Activated naive CD4-positive, alpha-beta T cell treated with anti-CD3 and anti-CD28 coated beads for 36 hours (primary cell): Measurements from ENCODE around the gene RASSF3. TPM values are rescaled to one million over a fixed set of nuclear protein-coding genes. Genes with fewer than 3 reads are reported as not detected.

Experiments
- CTCF ChIA-PET: fragments of 350-600 bp; sonication (Branson Sonifier 250); formaldehyde crosslinking; loops from one replicate; lab custom pipeline; 2021; ENCODE audit warnings: antibody characterized with exemption; lab: Charles Lee
- DNase-seq: peaks from one replicate; pipeline ENCODE4 v3.0.0-alpha.2; 2020
- H3K27ac Mint-ChIP-seq: one replicate; pipeline ENCODE4 v1.8.0; 2021; ENCODE audit warnings: mild to moderate bottlenecking, mixed read lengths
- H3K27me3 Mint-ChIP-seq: one replicate; pipeline ENCODE4 v1.8.0; 2021; ENCODE audit warnings: low read depth, mixed read lengths
- H3K36me3 Mint-ChIP-seq: one replicate; pipeline ENCODE4 v1.8.0; 2021; ENCODE audit warnings: low read depth, mixed read lengths
- H3K4me1 Mint-ChIP-seq: one replicate; pipeline ENCODE4 v1.8.0; 2021; ENCODE audit warnings: low read depth, mixed read lengths
- H3K4me3 Mint-ChIP-seq: one replicate; pipeline ENCODE4 v1.8.0; 2021; ENCODE audit warnings: mild to moderate bottlenecking, moderate library complexity, mixed read lengths
- H3K9me3 Mint-ChIP-seq: one replicate; pipeline ENCODE4 v1.8.0; 2021; ENCODE audit warnings: mixed read lengths
- intact Hi-C: fragments of 100-400 bp; cut with micrococcal nuclease; formaldehyde crosslinking; loops from one replicate; pipeline ENCODE4 v1.15.1; 2023
- total RNA-seq, 2 experiments: library from RNA; stranded (reverse); gene quantifications; one replicate each; pipeline ENCODE4 v1.2.3, GENCODE V29; 2021

Gene RASSF3
- total RNA-seq, 2 experiments from 2014 or later = 39.4 to 43.8 TPM

- peak overlapping the region; percentile 28 for H3K4me3 Mint-ChIP-seq
- no peak for DNase-seq
- peaks cover 2% of the 10 kb centered on the region for H3K36me3 Mint-ChIP-seq
- H3K27me3 Mint-ChIP-seq = no peaks in the 10 kb centered on the region
- H3K9me3 Mint-ChIP-seq = no peaks in the 10 kb centered on the region
- H3K4me1 Mint-ChIP-seq = peaks cover 81% of the 10 kb centered on the region
- peak overlapping the region; percentile 92 for H3K27ac Mint-ChIP-seq
- intact Hi-C loops = loop anchor here (5.0 kb wide), 1 partner anchor 1636 kb away; the partner anchor contains the start of gene HELB
- CTCF ChIA-PET = interaction anchor here (0.7 to 1.8 kb wide), 3 partner anchors 12 to 32 kb away, joined by 3 to 7 read pairs (median 3); no protein-coding TSS in a partner anchor
These were observed 56.0 kb downstream of the RASSF3 start for GRCh38 chr12:64666054-64666914.

- Mint-ChIP-seq H3K4me1 (peaks cover 83% of the 10 kb centered on the region), H3K36me3 (peaks cover 3% of the 10 kb centered on the region), H3K27me3 (no peaks in the 10 kb centered on the region), H3K4me3 (no peak overlapping the region), H3K27ac (peak overlapping the region; percentile 92), H3K9me3 (no peaks in the 10 kb centered on the region)
- CTCF ChIA-PET = interaction anchor here (0.7 to 3.1 kb wide), 5 partner anchors 14 to 61 kb away, joined by 3 to 14 read pairs (median 3); no protein-coding TSS in a partner anchor
- DNase-seq = no peak
- intact Hi-C loops = loop anchor here (5.0 kb wide), 1 partner anchor 1635 kb away; the partner anchor contains the start of gene HELB
These were observed 57.5 kb downstream of the RASSF3 start for GRCh38 chr12:64667793-64668192.

GRCh38 chr12:64669270-64669842 lies 59.1 kb downstream of the RASSF3 start:
- H3K4me1 Mint-ChIP-seq = peaks cover 93% of the 10 kb centered on the region
- no peaks in the 10 kb centered on the region for H3K9me3 Mint-ChIP-seq
- peak; percentile 63 for DNase-seq

GRCh38 chr12:64670019-64670418 lies 59.7 kb downstream of the RASSF3 start:
- intact Hi-C loops = no loop called here
- Mint-ChIP-seq H3K27me3 (no peaks in the 10 kb centered on the region), H3K36me3 (peaks cover 2% of the 10 kb centered on the region), H3K4me1 (peaks cover 94% of the 10 kb centered on the region), H3K9me3 (no peaks in the 10 kb centered on the region), H3K4me3 (peak overlapping the region; percentile 78), H3K27ac (peak overlapping the region; percentile 92)
- no peak for DNase-seq
- CTCF ChIA-PET = interaction anchor here (0.5 to 3.1 kb wide), 12 partner anchors 8 to 1575 kb away, joined by 3 to 14 read pairs (median 4); no protein-coding TSS in a partner anchor

More at GRCh38 chr12:64669270-64669842, 59.1 kb downstream of the RASSF3 start:
- Mint-ChIP-seq H3K27ac (peak overlapping the region; percentile 92), H3K36me3 (peaks cover 2% of the 10 kb centered on the region), H3K4me3 (peak overlapping the region; percentile 78), H3K27me3 (no peaks in the 10 kb centered on the region)
- CTCF ChIA-PET = interaction anchor here (0.5 to 3.1 kb wide), 12 partner anchors 9 to 1574 kb away, joined by 3 to 14 read pairs (median 4); no protein-coding TSS in a partner anchor
- intact Hi-C loops = loop anchor here (1.0 to 5.0 kb wide), 5 partner anchors 12 to 1633 kb away; partner anchors contain the start of gene HELB

DNA sequence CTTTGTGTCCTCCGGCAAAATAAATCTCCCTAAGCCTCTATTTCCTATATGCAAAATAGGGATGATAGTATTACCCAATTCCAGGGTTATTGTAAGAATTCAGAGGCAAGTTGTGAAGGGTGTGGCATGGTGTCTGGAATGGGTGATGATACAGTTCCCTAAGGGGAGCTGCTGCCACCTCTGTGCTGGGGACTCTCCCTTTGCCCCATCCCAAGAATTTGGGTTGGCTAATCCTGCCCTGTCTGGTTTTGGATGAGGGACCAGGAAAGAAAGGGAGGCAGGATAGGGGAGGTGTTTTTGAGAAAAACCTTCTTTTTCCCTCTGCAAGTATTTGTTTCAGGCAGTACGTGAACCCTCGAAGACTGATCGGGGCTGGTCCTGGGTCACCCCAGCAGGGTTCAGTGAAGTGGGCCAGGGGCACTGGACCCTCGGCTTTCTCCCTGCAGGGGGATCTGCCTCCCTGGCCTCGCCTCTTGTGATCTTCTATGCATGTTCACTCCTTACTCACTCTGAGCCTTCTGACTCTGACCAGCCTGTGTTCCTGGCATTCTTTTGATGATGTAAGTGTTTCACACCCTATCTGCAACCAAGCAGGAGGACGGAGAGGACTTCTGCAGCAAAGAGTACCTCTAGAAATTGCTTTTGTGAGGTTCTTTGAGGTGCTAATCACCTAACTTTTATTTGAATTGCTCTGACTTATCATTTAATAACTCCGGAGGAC lies 60.8 kb downstream of the RASSF3 start:
- intact Hi-C loops = no loop called here
- peak; percentile 68 for DNase-seq

DNA sequence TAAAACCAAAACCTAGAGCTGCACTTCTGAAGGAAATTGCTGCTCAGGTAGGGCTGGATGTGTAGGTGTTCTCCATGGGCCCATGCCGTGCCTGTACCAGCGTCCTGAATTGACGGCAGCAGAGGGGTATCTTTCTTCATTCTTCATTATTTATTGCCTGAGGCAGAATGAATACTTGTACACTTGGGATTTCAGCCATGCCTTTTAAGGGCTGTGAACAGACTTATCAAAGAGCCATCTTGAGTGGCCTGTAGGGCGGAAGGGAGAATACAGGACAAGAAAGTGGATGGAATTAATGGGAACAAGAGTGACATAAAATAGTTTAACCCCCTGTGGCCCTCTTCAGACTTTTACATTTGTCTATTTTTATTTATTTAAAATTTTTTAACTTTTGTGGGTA lies 61.4 kb downstream of the RASSF3 start:
- H3K4me1 Mint-ChIP-seq = peaks cover 91% of the 10 kb centered on the region
- intact Hi-C loops = no loop called here
- CTCF ChIA-PET = no interaction called here
- no peaks in the 10 kb centered on the region for H3K27me3 Mint-ChIP-seq
- no peaks in the 10 kb centered on the region for H3K9me3 Mint-ChIP-seq
- H3K27ac Mint-ChIP-seq = peak overlapping the region; percentile 80
- peak overlapping the region; percentile 27 for H3K4me3 Mint-ChIP-seq
- DNase-seq = no peak
- peaks cover 2% of the 10 kb centered on the region for H3K36me3 Mint-ChIP-seq

More for the DNA sequence above, 60.8 kb downstream of the RASSF3 start:
- Mint-ChIP-seq H3K36me3 (peaks cover 2% of the 10 kb centered on the region), H3K4me1 (peaks cover 92% of the 10 kb centered on the region), H3K27ac (peak overlapping the region; percentile 80), H3K4me3 (peak overlapping the region; percentile 27), H3K27me3 (no peaks in the 10 kb centered on the region), H3K9me3 (no peaks in the 10 kb centered on the region)
- CTCF ChIA-PET = interaction anchor here (1.0 to 2.4 kb wide), 3 partner anchors 9 to 121 kb away, joined by 3 to 13 read pairs (median 4); no protein-coding TSS in a partner anchor

DNA sequence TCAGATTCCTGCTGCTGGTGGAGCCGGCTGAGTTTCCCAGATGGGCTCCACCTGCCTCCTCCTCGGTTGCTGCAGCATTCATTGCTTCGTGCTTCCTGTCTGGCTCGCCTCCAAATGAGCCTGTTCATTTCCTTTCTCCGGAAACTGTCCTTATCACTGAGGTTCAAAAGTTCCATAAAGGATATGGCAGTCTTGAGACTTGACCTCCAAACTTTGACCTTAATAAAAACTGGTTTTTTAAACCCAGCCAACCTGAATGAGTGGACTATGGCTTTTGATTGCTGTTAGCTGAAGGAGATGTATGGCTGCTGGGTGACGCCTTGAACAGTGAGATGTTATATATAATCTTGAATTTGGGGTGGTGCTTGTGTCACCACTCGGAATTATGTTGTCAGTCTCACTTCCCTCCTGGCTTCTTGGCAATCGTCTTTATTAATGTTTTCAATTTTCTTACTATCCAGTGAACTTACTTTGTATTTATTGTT lies 62.7 kb downstream of the RASSF3 start:
- no peaks in the 10 kb centered on the region for H3K9me3 Mint-ChIP-seq
- H3K27ac Mint-ChIP-seq = peak overlapping the region; percentile 75
- DNase-seq = peak; percentile 62
- H3K27me3 Mint-ChIP-seq = no peaks in the 10 kb centered on the region
- peaks cover 91% of the 10 kb centered on the region for H3K4me1 Mint-ChIP-seq
- CTCF ChIA-PET = interaction anchor here (0.8 to 1.0 kb wide), 2 partner anchors 10 to 123 kb away, joined by 3 read pairs; no protein-coding TSS in a partner anchor
- intact Hi-C loops = no loop called here
- no peak overlapping the region for H3K4me3 Mint-ChIP-seq
- peaks cover 2% of the 10 kb centered on the region for H3K36me3 Mint-ChIP-seq

- DNase-seq = no peak
- peak overlapping the region; percentile 75 for H3K27ac Mint-ChIP-seq
- CTCF ChIA-PET = interaction anchor here (1.0 to 1.3 kb wide), 2 partner anchors 10 to 63 kb away, joined by 3 read pairs; no protein-coding TSS in a partner anchor
- H3K36me3 Mint-ChIP-seq = peaks cover 2% of the 10 kb centered on the region
- intact Hi-C loops = no loop called here
- peaks cover 92% of the 10 kb centered on the region for H3K4me1 Mint-ChIP-seq
- H3K4me3 Mint-ChIP-seq = no peak overlapping the region
- H3K9me3 Mint-ChIP-seq = no peaks in the 10 kb centered on the region
- no peaks in the 10 kb centered on the region for H3K27me3 Mint-ChIP-seq
These were observed 63.3 kb downstream of the RASSF3 start for GRCh38 chr12:64673490-64674169.

DNA sequence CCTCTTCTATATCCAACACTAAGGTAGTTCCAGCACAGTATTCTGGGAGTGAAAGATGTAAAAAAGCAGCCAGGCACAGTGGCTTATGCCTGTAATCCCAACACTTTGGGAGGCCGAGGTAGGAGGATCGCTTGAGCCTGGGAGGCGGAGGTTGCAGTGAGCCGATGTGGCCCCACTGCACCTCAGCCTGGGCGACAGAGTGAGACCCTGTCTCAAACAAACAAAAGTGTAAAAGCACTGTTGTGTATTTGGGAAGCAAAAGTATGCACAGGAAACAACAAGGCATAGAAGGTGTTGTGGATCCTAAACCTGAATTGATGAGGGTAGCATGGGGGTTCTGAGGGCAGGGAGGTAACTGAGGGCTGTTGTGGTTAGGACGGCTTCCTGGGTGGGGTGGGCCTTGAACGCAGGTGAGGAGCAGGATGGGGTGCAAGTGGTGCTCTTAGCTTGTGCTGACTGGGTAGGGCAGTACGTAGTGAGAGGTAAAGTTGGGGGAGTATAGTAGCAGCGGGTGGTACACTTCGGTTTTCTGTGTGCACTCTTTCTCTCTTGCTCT lies 64.2 kb downstream of the RASSF3 start:
- peaks cover 2% of the 10 kb centered on the region for H3K36me3 Mint-ChIP-seq
- H3K9me3 Mint-ChIP-seq = no peaks in the 10 kb centered on the region
- peak; percentile 49 for DNase-seq
- H3K27me3 Mint-ChIP-seq = no peaks in the 10 kb centered on the region
- intact Hi-C loops = no loop called here
- peak overlapping the region; percentile 75 for H3K27ac Mint-ChIP-seq
- H3K4me3 Mint-ChIP-seq = peak overlapping the region; percentile 11
- H3K4me1 Mint-ChIP-seq = peaks cover 92% of the 10 kb centered on the region
- CTCF ChIA-PET = interaction anchor here (1.3 kb wide), 1 partner anchor 64 kb away, joined by 3 read pairs; no protein-coding TSS in a partner anchor

DNA sequence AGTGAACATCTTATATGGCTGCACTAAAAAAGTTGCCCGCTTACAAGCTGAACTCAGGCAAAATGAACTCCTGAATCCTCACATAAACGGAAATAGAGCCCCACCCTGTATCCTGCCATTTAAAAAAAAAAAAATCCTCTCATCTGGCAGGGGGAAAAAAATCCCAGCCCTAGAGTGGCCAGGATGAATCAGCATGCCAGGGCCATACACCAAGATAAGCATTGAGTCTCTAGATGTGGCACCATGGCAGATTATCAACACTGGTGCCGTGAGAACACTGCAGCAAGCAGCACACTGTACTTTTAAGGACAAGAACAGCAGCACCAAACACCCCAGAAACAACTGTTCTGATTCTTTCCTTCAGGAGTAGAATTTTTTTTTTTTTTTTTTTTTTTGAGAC lies 65.5 kb downstream of the RASSF3 start:
- H3K4me3 Mint-ChIP-seq = no peak overlapping the region
- H3K9me3 Mint-ChIP-seq = no peaks in the 10 kb centered on the region
- peaks cover 2% of the 10 kb centered on the region for H3K36me3 Mint-ChIP-seq
- peak overlapping the region; percentile 68 for H3K27ac Mint-ChIP-seq
- CTCF ChIA-PET = no interaction called here
- peak; percentile 35 for DNase-seq
- no peaks in the 10 kb centered on the region for H3K27me3 Mint-ChIP-seq
- H3K4me1 Mint-ChIP-seq = peaks cover 92% of the 10 kb centered on the region
- intact Hi-C loops = no loop called here

DNA sequence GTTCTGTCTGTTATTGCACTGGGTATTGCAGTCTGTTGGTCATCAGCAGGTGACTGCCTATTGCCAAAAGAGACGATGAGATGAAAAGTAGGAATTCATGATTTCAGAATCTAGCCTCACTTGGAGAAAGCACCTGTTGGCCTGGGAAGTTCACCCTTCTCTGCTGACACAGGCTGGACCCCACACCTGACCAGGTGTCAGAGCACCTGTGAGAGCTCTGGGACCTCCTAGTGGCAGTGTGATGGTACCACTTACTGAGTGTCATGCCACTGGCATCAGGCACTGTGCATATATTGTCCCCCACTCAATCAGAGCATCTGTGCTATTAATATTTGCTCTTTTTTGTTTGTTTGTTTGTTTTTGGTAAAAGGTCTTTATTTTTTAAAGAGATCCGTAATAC lies 68.0 kb downstream of the RASSF3 start:
- Mint-ChIP-seq H3K36me3 (no peaks in the 10 kb centered on the region), H3K9me3 (no peaks in the 10 kb centered on the region), H3K4me1 (peaks cover 95% of the 10 kb centered on the region), H3K4me3 (no peak overlapping the region), H3K27ac (no peak overlapping the region), H3K27me3 (no peaks in the 10 kb centered on the region)
- CTCF ChIA-PET = interaction anchor here (0.6 to 3.2 kb wide), 7 partner anchors 8 to 68 kb away, joined by 3 to 13 read pairs (median 5); partner anchors contain the start of gene RASSF3
- DNase-seq = no peak
- intact Hi-C loops = loop anchor here (2.0 kb wide), 1 partner anchor 13 kb away; no protein-coding TSS in a partner anchor
